ENCODE measurements around the gene ANKRD62. TPM values are rescaled to one million over a fixed set of nuclear protein-coding genes. Genes with fewer than 3 reads are reported as not detected.
"Not testable (repeated sequence)": the region's sequence is repeated elsewhere in the genome, so short reads cannot be mapped to it uniquely, and the experiment has no call there.

ANKRD62 gene
- total RNA-seq, 1 experiment from 2014 or later, result not detected

DNA sequence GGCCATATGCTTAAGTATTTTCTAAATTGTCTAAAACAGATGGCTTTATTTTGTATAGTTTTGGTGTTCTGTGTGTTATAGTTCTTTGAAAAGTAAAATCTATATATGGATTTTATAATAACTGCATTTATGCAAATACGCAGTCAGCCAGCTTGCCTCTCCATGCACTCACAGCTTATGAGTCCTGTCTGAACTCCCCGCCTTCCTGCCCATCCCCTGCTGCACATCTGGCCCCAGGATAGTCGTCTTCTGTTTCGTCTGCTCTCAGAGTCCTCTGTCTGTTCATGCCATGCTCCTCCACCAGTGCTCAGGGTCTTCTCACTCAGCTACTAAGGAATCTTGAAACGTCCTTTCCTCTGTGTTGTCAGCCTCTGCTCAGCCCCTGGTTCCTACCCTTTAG lies 28.2 kb upstream of the ANKRD62 start:
- no peak for DNase-seq (ENCODE audit: low spot score)

DNA sequence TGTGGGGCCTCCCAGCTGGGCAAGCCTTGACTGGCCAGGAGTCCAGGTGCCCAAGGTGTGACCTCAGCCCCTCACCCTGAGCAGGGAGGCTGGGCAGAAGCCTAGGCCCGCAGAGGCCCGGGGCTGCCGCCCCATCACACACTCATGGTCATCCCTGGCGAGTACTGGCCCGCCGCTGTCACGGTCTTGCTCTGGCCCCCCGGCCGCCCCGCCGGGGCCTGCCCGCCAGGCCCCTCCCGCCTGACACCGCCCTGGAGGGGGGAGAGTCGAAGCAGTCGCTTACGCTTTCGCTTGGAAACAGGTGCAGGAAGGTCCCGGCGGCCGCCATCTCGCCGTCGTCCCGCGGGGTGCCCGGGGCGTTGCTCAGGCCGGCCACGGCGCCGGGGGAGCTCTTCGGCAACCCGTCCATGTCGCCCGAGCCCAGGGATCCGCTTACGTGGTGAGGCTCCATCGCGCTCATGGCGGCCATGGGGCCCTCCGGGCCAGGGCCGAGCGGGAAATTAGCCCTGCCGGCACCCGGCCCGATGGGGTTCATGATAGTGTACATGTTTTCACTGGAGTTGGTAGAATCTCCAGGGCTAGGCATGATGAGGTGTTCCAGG lies 26.6 kb upstream of the ANKRD62 start:
- no peak for DNase-seq (ENCODE audit: low spot score)

- no peak for DNase-seq (ENCODE audit: low spot score)
Measured at GRCh38 chr18:12067671-12068070, 26.0 kb upstream of the ANKRD62 start.

DNA sequence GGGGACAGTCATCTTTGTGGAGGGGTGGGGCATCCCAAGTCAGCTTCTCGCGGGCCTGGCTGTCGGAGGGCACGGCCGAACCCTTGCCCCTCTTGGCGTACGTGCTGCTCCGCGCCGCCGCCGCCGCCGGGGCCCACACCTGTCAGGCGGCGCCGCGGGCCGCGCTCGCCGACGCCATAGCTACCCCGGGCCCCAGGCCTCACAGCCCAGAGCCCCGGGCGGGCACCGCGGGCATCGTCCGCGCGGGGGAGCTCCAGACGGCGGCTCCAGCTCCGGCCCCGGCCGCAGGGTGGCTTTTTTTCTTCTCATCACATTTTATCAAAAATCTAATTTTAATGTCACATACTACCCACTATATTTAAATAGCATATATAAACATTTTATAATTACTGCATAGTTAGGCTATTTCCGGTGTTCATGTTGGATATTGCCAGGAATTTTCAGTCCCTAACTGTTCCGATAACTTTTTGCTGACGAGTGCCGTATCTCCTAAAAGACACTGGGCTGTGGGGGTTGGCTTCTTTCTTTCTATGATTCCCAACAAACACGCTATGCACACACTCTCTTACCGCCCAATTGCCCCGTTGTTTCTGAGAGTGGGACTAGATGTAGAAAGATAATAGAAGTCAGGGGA lies 25.2 kb upstream of the ANKRD62 start:
- not testable (repeated sequence) for DNase-seq (ENCODE audit: low spot score)

- no peak for DNase-seq (ENCODE audit: low spot score)
Measured at GRCh38 chr18:12068950-12069320, 24.7 kb upstream of the ANKRD62 start.

- not testable (repeated sequence) for DNase-seq (ENCODE audit: low spot score)
Measured at GRCh38 chr18:12071066-12071465, 22.6 kb upstream of the ANKRD62 start.

DNA sequence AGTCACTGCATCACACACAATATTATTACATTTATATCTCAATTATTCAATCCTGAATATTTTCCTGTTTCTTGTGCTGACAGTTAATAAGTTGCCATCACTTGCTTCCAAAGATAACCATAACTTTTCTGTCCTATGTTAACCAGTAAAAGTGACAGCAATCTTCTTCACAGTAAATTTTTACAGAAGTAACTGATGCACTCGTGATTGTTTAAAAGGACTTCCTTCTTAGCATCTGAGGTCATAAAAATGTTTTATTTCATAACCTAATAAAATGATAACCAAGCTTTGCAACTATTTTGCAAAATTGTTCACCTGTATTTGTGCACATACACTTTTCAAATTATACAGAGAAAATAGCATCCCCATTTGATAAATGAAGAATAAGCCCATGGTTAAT lies 20.6 kb upstream of the ANKRD62 start:
- DNase-seq (ENCODE audit: low spot score), result no peak

GRCh38 chr18:12074736-12075135 lies 18.9 kb upstream of the ANKRD62 start:
- no peak for DNase-seq (ENCODE audit: low spot score)

DNA sequence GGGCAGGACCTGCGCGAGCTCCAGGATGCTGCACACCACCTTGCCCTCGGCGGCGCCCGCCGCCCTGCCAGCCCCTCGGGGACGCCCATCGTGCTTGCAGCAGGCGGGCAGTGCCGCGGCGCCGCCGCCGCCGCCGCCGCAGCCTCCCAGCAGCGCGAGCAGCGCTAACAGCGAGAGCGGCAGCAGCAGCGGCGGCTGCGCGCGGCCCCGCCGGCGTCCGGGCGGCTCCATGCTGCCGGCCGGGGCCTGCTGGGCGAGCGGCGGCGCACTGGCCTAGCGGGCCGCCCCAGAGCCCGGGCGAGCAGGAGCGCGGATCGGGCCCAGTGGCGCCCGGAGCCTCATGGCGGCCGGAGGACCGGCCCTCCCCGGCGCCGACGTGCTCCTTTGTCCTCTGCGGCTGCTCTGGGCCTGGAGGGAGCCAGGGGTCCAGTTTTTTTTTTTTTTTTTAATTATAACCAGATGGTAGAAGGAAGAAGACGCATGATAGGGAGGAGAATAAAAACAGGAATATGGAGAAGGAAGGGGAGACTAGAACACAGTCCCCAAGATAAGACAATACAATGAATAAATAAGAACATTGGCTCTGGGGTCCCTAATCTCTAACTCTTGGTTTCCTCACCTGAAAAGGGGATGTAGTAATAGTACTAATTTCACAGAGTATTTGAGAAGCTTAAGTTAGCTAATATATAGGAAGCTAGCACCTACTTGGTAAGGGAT lies 17.1 kb upstream of the ANKRD62 start:
- DNase-seq (ENCODE audit: low spot score), result peak; percentile 25

DNA sequence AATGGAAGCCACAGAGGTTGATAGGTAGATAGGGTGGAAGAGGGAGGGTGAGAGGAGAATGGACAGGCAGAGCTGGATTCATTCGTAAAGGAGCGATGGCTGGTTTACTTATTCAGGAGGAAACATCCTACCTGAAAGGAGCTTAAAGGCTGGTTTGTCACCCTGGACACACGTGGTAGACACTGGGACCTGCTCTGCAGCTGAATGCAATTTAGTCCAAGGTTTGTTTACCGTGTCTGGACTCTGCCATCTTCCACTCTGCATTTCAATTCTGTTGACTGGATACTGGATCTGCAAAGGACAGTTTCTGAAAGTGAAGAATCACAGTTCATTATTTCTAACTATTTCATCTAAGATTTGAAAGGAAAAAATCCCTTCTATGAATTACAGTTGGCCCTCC lies 15.6 kb upstream of the ANKRD62 start:
- not testable (repeated sequence) for DNase-seq (ENCODE audit: low spot score)

DNA sequence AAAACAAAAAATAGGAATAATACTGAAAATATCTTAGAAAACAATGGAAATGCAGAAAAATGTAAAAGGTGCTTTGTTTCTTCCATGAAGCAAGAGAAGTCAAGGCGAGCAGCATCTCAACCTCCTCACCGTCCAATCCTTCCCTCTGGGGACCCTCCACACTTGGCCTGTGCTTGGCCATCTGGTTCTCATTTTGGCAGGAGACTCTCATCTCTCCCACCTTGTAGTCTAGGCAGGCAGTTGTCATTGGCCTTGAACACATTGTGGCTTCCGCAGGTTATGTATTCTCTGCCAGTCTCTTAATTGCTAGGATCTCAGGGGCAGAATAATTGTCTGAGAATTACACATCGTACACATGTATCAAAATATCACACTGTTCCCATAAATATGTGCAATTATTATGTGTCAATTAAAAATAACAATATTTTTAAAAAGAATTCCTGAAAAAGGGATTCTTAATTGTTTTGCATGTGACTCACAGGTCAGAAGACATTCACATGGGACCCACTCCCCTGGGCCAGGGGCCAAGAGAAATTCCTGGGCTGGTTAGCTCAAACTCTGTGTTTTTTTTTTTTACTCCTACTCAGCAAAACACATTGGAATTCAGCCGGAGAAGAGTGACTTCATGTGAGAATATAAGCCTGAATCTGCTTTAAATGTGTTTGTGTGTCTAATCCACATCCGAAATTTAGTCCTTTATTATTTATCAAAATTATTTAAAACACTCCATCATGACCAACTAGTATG lies 14.0 kb upstream of the ANKRD62 start:
- no peak for DNase-seq (ENCODE audit: low spot score)

- DNase-seq (ENCODE audit: low spot score), result no peak
Measured at GRCh38 chr18:12085136-12085535, 8.5 kb upstream of the ANKRD62 start.

DNA sequence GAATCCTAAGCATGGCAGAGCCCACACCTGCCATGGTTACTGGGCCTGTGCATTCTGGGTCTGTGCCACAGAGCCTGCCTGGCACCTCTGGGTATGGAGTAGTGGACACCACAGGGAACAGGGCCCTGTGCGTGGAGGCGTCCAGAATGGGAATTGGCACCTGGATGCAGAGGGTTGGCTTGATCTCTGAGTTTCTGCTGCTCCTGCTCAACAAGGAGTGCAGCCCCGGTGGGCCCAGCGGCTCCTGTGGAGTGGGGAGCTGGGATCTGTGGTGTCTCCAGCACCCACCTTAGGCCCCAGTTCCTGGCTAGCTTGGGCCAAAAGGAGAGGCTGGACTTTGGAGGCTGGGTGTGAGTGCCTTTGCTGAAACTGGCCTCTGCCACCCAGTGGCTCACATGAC lies 7.9 kb upstream of the ANKRD62 start:
- no peak for DNase-seq (ENCODE audit: low spot score)

- DNase-seq (ENCODE audit: low spot score), result peak; percentile 79
Measured at GRCh38 chr18:12086249-12086648, 7.4 kb upstream of the ANKRD62 start.

- no peak for DNase-seq (ENCODE audit: low spot score)
Measured at GRCh38 chr18:12086677-12087470, 6.8 kb upstream of the ANKRD62 start.

- DNase-seq (ENCODE audit: low spot score), result no peak
Measured at GRCh38 chr18:12087471-12088025, 6.1 kb upstream of the ANKRD62 start.

GRCh38 chr18:12088096-12088495 lies 5.5 kb upstream of the ANKRD62 start:
- no peak for DNase-seq (ENCODE audit: low spot score)

GRCh38 chr18:12088731-12089375 lies 4.8 kb upstream of the ANKRD62 start:
- DNase-seq (ENCODE audit: low spot score), result no peak

- no peak for DNase-seq (ENCODE audit: low spot score)
Measured at GRCh38 chr18:12091538-12092141, 2.0 kb upstream of the ANKRD62 start.
